Vagina (tissue), 2 donors: ENCODE results near the gene NCK1. TPM values are rescaled to one million over a fixed set of nuclear protein-coding genes. Genes with fewer than 3 reads are reported as not detected.
A peak's percentile ranks its signal among the peaks of the same experiment; 100 is the strongest.
"Not testable (repeated sequence)": the region's sequence is repeated elsewhere in the genome, so short reads cannot be mapped to it uniquely, and the experiment has no call there.

Experiments used
- DNase-seq, 2 donors: peaks; one replicate each; pipeline ENCODE4 v3.0.0-alpha.2; 2017; ENCODE audit errors: extremely low spot score in 2 of 2
- H3K27ac ChIP-seq: fragments of 200-600 bp; sonication (generic); one replicate; pipeline ENCODE4 v1.5.1; 2019
- H3K27me3 ChIP-seq: fragments of 200-600 bp; sonication (generic); one replicate; pipeline ENCODE4 v1.5.1; 2019
- H3K36me3 ChIP-seq, 2 donors: fragments of 200-600 bp; sonication (generic); one replicate each; pipeline ENCODE4 v1.5.1; 2017 to 2019
- H3K4me1 ChIP-seq: fragments of 200-600 bp; sonication (generic); one replicate; pipeline ENCODE4 v1.5.1; 2019
- H3K4me3 ChIP-seq, 2 donors: fragments of 200-600 bp; sonication (generic); 1 replicate in 1 of 2; 2 replicates in 1 of 2; pipeline ENCODE4 v1.5.1; 2016 to 2019
- H3K9me3 ChIP-seq: fragments of 200-600 bp; sonication (generic); one replicate; pipeline ENCODE4 v1.5.1; 2019
- CTCF ChIP-seq, 3 experiments: fragments of 450-650 bp in 2 of 3; fragments of 200-600 bp in 1 of 3; sonication (generic) in 1 of 3; IDR thresholded peaks; one replicate each; pipeline ENCODE4 v1.5.1; 2017 to 2019; ENCODE audit warnings: antibody characterized with exemption in 3 of 3, mild to moderate bottlenecking in 2 of 3, moderate library complexity in 2 of 3
- POLR2A ChIP-seq, 2 donors: fragments of 450-650 bp; IDR thresholded peaks; one replicate each; pipeline ENCODE4 v1.6.1; 2017; ENCODE audit warnings: antibody characterized with exemption in 2 of 2, mild to moderate bottlenecking in 2 of 2, moderate library complexity in 2 of 2
- POLR2AphosphoS5 ChIP-seq, 2 donors: sonication (generic); formaldehyde crosslinking; IDR thresholded peaks; one replicate each; pipeline ENCODE4 v1.9.0; 2017; ENCODE audit warnings: antibody characterized with exemption in 2 of 2, mild to moderate bottlenecking in 2 of 2, low read depth in 1 of 2; ENCODE audit not compliant: insufficient read depth in 1 of 2
- intact Hi-C: fragments of 100-400 bp; cut with DNase I; formaldehyde crosslinking; loops from one replicate; pipeline ENCODE4 v1.15.1; 2023
- total RNA-seq: library from RNA; depleted of rRNA; stranded (reverse); fragments of >200 nt; gene quantifications from one replicate; pipeline ENCODE4 v1.2.3, GENCODE V29; 2016

Gene NCK1
- total RNA-seq, 1 donor from 2014 or later: 45.7 TPM

- H3K4me1 ChIP-seq: peaks cover 25% of the 10 kb centered on the region
- no peaks in the 10 kb centered on the region for H3K36me3 ChIP-seq
- H3K27ac ChIP-seq: no peak overlapping the region
- intact Hi-C loops: no loop called here
- H3K4me3 ChIP-seq: no peak overlapping the region
- no peaks in the 10 kb centered on the region for H3K27me3 ChIP-seq
- H3K9me3 ChIP-seq: no peaks in the 10 kb centered on the region
- DNase-seq: no peak
- TF ChIP-seq POLR2A (IDR thresholded peaks at IDR 0.05) (no peak), CTCF (IDR thresholded peaks at IDR 0.05) (no peak), POLR2AphosphoS5 (IDR thresholded peaks at IDR 0.05; ENCODE audit: insufficient read depth in 1 of 2, low read depth in 1 of 2) (no peak)
Observed at GRCh38 chr3:136979204-136979603, 117.2 kb downstream of the NCK1 start.

GRCh38 chr3:136979684-136980083 lies 117.7 kb downstream of the NCK1 start:
- no peak for DNase-seq
- H3K27ac ChIP-seq: no peak overlapping the region

GRCh38 chr3:136982033-136982432 lies 120.0 kb downstream of the NCK1 start:
- intact Hi-C loops: no loop called here
- no peaks in the 10 kb centered on the region for H3K9me3 ChIP-seq
- no peaks in the 10 kb centered on the region for H3K36me3 ChIP-seq
- no peak overlapping the region for H3K4me3 ChIP-seq
- H3K27ac ChIP-seq: peak overlapping the region; percentile 46
- TF ChIP-seq POLR2A (IDR thresholded peaks at IDR 0.05): no peak
- TF ChIP-seq POLR2AphosphoS5 (IDR thresholded peaks at IDR 0.05; ENCODE audit: insufficient read depth in 1 of 2, low read depth in 1 of 2): no peak
- TF ChIP-seq CTCF (IDR thresholded peaks at IDR 0.05): no peak
- DNase-seq: no peak
- no peaks in the 10 kb centered on the region for H3K27me3 ChIP-seq
- peaks cover 38% of the 10 kb centered on the region for H3K4me1 ChIP-seq

More at GRCh38 chr3:136979684-136980083, 117.7 kb downstream of the NCK1 start:
- intact Hi-C loops: no loop called here
- H3K4me1 ChIP-seq: peaks cover 30% of the 10 kb centered on the region
- no peaks in the 10 kb centered on the region for H3K27me3 ChIP-seq
- H3K4me3 ChIP-seq: no peak overlapping the region
- TF ChIP-seq POLR2AphosphoS5 (IDR thresholded peaks at IDR 0.05; ENCODE audit: insufficient read depth in 1 of 2, low read depth in 1 of 2): no peak
- TF ChIP-seq CTCF (IDR thresholded peaks at IDR 0.05): no peak
- TF ChIP-seq POLR2A (IDR thresholded peaks at IDR 0.05): no peak
- H3K9me3 ChIP-seq: no peaks in the 10 kb centered on the region
- H3K36me3 ChIP-seq: no peaks in the 10 kb centered on the region

- H3K4me3 ChIP-seq: no peak overlapping the region
- TF ChIP-seq POLR2A (IDR thresholded peaks at IDR 0.05) (no peak), CTCF (IDR thresholded peaks at IDR 0.05) (no peak), POLR2AphosphoS5 (IDR thresholded peaks at IDR 0.05; ENCODE audit: insufficient read depth in 1 of 2, low read depth in 1 of 2) (no peak)
- peaks cover 38% of the 10 kb centered on the region for H3K4me1 ChIP-seq
- intact Hi-C loops: no loop called here
- DNase-seq: no peak
- H3K36me3 ChIP-seq: no peaks in the 10 kb centered on the region
- no peaks in the 10 kb centered on the region for H3K27me3 ChIP-seq
- no peaks in the 10 kb centered on the region for H3K9me3 ChIP-seq
- no peak overlapping the region for H3K27ac ChIP-seq
Observed at GRCh38 chr3:136982520-136983138, 120.6 kb downstream of the NCK1 start.

- H3K36me3 ChIP-seq: no peaks in the 10 kb centered on the region
- no peaks in the 10 kb centered on the region for H3K27me3 ChIP-seq
- H3K27ac ChIP-seq: peak overlapping the region; percentile 27
- DNase-seq: no peak
- no peaks in the 10 kb centered on the region for H3K9me3 ChIP-seq
- no peak overlapping the region for H3K4me3 ChIP-seq
- intact Hi-C loops: no loop called here
- peaks cover 43% of the 10 kb centered on the region for H3K4me1 ChIP-seq
- TF ChIP-seq POLR2AphosphoS5 (IDR thresholded peaks at IDR 0.05; ENCODE audit: insufficient read depth in 1 of 2, low read depth in 1 of 2) (peak; percentile 27 to 62), CTCF (IDR thresholded peaks at IDR 0.05) (no peak)
Observed at GRCh38 chr3:136984837-136985236, 122.8 kb downstream of the NCK1 start.

GRCh38 chr3:136987398-136987980 lies 125.5 kb downstream of the NCK1 start:
- H3K4me1 ChIP-seq: peaks cover 44% of the 10 kb centered on the region
- intact Hi-C loops: not testable (repeated sequence)

More at GRCh38 chr3:136987398-136987980, 125.5 kb downstream of the NCK1 start:
- not testable (repeated sequence) for H3K4me3 ChIP-seq, DNase-seq, H3K27ac ChIP-seq, H3K9me3 ChIP-seq, H3K27me3 ChIP-seq, H3K36me3 ChIP-seq
